ENCODE measurements around the gene MYO1E. TPM values are rescaled to one million over a fixed set of nuclear protein-coding genes. Genes with fewer than 3 reads are reported as not detected.

Gene MYO1E
- total RNA-seq, 2 donors from 2014 or later: 47.8 to 65.6 TPM

DNA sequence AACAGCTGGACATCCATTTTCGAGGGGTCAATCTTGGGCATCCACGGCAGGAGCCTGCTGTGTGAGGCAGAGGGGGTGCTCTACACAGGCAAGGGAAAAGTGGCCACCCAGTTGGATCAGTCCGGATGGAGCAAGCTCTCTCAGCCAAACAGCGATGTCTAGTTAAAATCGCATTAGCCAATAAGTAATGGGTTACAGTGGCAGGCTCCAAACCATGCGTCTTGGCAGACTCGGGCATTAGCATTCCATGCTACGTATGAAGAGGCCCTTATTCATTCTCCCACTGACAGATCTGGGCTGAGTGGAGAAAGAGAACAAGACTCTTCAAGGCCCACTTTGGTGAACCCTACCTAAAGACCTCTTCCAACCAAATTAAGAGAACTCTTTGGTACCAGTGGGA is 218.4 kb downstream of the MYO1E start:
- Mint-ChIP-seq H3K9me3 (no peaks in the 10 kb centered on the region), H3K36me3 (ENCODE audit: low read depth) (peaks cover 57% of the 10 kb centered on the region), H3K27ac (no peak overlapping the region), H3K4me3 (no peak overlapping the region), H3K27me3 (ENCODE audit: insufficient read depth) (no peaks in the 10 kb centered on the region), H3K4me1 (peaks cover 9% of the 10 kb centered on the region)
- H3K36me3 ChIP-seq (ENCODE audit: control insufficient read depth, insufficient read depth, low read length): peaks cover 28% of the 10 kb centered on the region
- 96 to 97% methylated on average over 8 of the region's 8 CpGs for WGBS, 2 experiments (ENCODE audit: insufficient coverage in 1 of 2, insufficient read length in 1 of 2)
- TF ChIP-seq, protein P1, sequence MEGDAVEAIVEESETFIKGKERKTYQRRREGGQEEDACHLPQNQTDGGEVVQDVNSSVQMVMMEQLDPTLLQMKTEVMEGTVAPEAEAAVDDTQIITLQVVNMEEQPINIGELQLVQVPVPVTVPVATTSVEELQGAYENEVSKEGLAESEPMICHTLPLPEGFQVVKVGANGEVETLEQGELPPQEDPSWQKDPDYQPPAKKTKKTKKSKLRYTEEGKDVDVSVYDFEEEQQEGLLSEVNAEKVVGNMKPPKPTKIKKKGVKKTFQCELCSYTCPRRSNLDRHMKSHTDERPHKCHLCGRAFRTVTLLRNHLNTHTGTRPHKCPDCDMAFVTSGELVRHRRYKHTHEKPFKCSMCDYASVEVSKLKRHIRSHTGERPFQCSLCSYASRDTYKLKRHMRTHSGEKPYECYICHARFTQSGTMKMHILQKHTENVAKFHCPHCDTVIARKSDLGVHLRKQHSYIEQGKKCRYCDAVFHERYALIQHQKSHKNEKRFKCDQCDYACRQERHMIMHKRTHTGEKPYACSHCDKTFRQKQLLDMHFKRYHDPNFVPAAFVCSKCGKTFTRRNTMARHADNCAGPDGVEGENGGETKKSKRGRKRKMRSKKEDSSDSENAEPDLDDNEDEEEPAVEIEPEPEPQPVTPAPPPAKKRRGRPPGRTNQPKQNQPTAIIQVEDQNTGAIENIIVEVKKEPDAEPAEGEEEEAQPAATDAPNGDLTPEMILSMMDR (conservative IDR thresholded peaks at IDR 0.05): no peak
- no peaks in the 10 kb centered on the region for H3K9me3 ChIP-seq (ENCODE audit: control insufficient read depth, low read length)
- no peak overlapping the region for H3K27ac ChIP-seq (ENCODE audit: low read depth, low read length)
- no peaks in the 10 kb centered on the region for H3K27me3 ChIP-seq (ENCODE audit: control insufficient read depth, insufficient read depth, low read length, poor library complexity, severe bottlenecking)
- H3K9ac ChIP-seq (ENCODE audit: extremely low read depth, low read length, poor library complexity, severe bottlenecking): no peak overlapping the region
- peaks cover 3% of the 10 kb centered on the region for H3K4me1 ChIP-seq (ENCODE audit: control insufficient read depth, insufficient read depth, low read length)
- no peak for DNase-seq
- H3K4me3 ChIP-seq (ENCODE audit: low read length): no peak overlapping the region

DNA sequence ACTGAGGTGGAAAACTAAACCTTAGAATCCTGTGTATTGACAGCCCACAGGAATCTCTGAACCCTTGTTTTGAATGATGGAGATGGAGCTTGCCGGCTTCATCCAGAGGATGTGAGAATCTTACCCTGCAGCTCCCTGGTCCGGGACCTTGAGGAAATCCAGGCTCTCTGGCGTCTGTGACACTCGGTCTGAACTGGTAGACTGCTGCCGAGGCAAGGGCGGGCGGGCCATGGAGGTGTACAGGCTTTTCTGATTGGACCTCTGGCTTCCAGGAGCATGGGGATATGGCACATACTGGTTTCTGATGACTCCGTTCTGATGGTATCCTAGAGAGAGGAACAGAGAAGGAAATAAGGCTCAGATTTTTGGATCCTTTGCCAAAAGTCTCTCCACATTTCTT is 219.2 kb downstream of the MYO1E start:
- Mint-ChIP-seq H3K27ac (no peak overlapping the region), H3K4me1 (peaks cover 12% of the 10 kb centered on the region), H3K36me3 (ENCODE audit: low read depth) (peaks cover 56% of the 10 kb centered on the region), H3K27me3 (ENCODE audit: insufficient read depth) (no peaks in the 10 kb centered on the region), H3K4me3 (no peak overlapping the region), H3K9me3 (no peaks in the 10 kb centered on the region)
- no peak for DNase-seq
- H3K9ac ChIP-seq (ENCODE audit: extremely low read depth, low read length, poor library complexity, severe bottlenecking): no peak overlapping the region
- H3K4me3 ChIP-seq (ENCODE audit: low read length): no peak overlapping the region
- TF ChIP-seq, protein P1 (conservative IDR thresholded peaks at IDR 0.05): no peak
- no peak overlapping the region for H3K27ac ChIP-seq (ENCODE audit: low read depth, low read length)
- H3K27me3 ChIP-seq (ENCODE audit: control insufficient read depth, insufficient read depth, low read length, poor library complexity, severe bottlenecking): no peaks in the 10 kb centered on the region
- H3K9me3 ChIP-seq (ENCODE audit: control insufficient read depth, low read length): no peaks in the 10 kb centered on the region
- H3K4me1 ChIP-seq (ENCODE audit: control insufficient read depth, insufficient read depth, low read length): peaks cover 3% of the 10 kb centered on the region
- H3K36me3 ChIP-seq (ENCODE audit: control insufficient read depth, insufficient read depth, low read length): peaks cover 24% of the 10 kb centered on the region
- WGBS, 2 experiments (ENCODE audit: insufficient coverage in 1 of 2, insufficient read length in 1 of 2): 88 to 93% methylated on average over 8 of the region's 8 CpGs

DNA sequence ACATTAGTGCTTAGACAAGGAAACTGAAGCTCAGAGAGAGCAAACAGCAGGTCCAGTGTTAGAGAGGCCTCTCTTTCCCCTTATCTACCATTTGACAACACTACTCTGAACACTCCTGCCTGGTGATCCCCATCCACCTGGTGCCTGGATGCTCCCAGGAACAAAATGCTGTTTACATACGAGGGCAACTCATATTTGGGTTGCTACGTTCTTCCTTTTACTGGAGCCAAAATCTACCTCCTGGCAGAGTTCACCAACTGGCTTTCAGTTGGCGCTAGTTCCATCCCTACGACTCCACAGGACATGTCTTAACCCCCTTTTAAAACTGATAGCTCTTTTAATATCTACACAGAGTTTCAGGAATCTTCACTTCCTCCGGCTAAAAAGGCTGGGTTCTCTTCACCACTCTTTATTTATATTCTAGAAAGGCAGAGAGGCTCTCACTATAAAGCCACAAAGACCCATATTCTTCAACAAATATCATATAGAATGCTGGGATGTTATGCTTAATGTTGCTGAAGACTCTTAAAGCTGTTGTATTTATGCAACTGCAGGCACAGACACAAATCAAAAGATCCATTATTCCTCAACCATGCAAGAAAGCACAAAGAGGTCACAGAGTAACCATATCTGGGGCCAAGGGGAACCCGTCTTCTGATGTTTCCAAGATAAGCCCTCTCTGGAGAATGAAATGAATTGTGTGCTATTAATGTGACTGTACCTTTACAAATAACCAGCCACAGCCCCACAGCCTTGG is 219.8 kb downstream of the MYO1E start:
- no peaks in the 10 kb centered on the region for H3K9me3 Mint-ChIP-seq

More for the DNA sequence above, 219.8 kb downstream of the MYO1E start:
- no peak overlapping the region for H3K4me3 Mint-ChIP-seq
- peaks cover 17% of the 10 kb centered on the region for H3K4me1 Mint-ChIP-seq
- H3K9me3 ChIP-seq (ENCODE audit: control insufficient read depth, low read length): no peaks in the 10 kb centered on the region
- no peak overlapping the region for H3K4me3 ChIP-seq (ENCODE audit: low read length)
- TF ChIP-seq, protein P1 (conservative IDR thresholded peaks at IDR 0.05): no peak
- H3K36me3 Mint-ChIP-seq (ENCODE audit: low read depth): peaks cover 56% of the 10 kb centered on the region
- H3K27ac ChIP-seq (ENCODE audit: low read depth, low read length): no peak overlapping the region
- no peaks in the 10 kb centered on the region for H3K27me3 ChIP-seq (ENCODE audit: control insufficient read depth, insufficient read depth, low read length, poor library complexity, severe bottlenecking)
- H3K27me3 Mint-ChIP-seq (ENCODE audit: insufficient read depth): no peaks in the 10 kb centered on the region
- no peak for DNase-seq
- no peak overlapping the region for H3K9ac ChIP-seq (ENCODE audit: extremely low read depth, low read length, poor library complexity, severe bottlenecking)
- H3K36me3 ChIP-seq (ENCODE audit: control insufficient read depth, insufficient read depth, low read length): peaks cover 20% of the 10 kb centered on the region
- WGBS, 2 experiments (ENCODE audit: insufficient coverage in 1 of 2, insufficient read length in 1 of 2): 90 to 96% methylated on average over 5 to 6 of the region's 6 CpGs
- peaks cover 3% of the 10 kb centered on the region for H3K4me1 ChIP-seq (ENCODE audit: control insufficient read depth, insufficient read depth, low read length)
- no peak overlapping the region for H3K27ac Mint-ChIP-seq
